Stimulated activated CD8-positive, alpha-beta memory T cell treated with anti-CD3 and anti-CD28 coated beads, Interleukin-7, amount 100 ng/mL, for 4 hours (primary cell): ENCODE measurements around the gene RANBP3.
A peak's percentile ranks its signal among the peaks of the same experiment; 100 is the strongest.
"Not testable (repeated sequence)": the region's sequence is repeated elsewhere in the genome, so short reads cannot be mapped to it uniquely, and the experiment has no call there.

Experiments
- DNase-seq, 2 donors: peaks; one replicate each; pipeline ENCODE4 v3.0.0-alpha.2; 2020; ENCODE audit warnings: low read depth in 2 of 2

The RANBP3 gene, protein sequence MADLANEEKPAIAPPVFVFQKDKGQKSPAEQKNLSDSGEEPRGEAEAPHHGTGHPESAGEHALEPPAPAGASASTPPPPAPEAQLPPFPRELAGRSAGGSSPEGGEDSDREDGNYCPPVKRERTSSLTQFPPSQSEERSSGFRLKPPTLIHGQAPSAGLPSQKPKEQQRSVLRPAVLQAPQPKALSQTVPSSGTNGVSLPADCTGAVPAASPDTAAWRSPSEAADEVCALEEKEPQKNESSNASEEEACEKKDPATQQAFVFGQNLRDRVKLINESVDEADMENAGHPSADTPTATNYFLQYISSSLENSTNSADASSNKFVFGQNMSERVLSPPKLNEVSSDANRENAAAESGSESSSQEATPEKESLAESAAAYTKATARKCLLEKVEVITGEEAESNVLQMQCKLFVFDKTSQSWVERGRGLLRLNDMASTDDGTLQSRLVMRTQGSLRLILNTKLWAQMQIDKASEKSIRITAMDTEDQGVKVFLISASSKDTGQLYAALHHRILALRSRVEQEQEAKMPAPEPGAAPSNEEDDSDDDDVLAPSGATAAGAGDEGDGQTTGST

DNA sequence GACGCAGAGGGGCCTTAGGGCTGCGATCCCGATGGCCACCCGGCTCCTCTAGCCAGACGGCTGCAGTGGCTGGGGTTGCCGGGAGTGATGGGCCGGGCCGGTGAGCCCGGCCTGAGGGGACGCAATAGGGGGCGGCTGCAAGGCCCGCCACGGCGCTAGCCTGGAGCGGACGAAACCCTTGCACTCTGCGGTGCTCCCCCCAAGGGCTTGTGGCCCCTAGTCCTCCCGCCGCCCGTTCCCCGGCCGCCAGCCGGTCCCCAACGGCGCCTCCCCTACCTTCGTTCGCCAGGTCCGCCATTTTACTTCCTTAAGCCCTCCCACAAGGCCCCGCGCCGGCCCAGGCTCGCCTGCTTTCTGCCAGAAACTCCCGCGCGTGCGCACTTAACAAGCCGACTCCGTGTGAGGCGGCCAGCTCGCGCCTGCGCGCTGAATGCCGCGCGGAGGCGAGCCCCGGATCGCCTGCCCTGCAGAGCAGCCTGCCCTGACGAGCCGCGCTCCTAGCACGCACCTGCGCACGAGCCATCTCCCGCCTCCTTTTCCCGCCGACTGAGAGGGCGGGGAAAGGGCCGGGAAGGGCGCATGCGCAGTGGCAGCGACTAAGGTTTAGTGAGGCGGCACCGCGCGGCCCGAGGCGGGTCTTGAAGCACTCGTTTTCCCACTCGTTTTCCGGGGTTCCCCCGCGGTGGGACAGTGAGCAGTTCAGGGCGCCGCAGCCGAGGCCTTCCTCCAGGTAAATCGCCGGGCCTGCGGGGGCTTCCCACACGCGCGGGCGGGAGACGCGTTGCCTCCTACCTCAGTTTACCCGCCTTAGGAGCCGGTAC lies at the start of gene RANBP3:
TSS of gene RANBP3 (minus strand) at position 356 of the 821 bp plus-strand sequence. CDS start at position 298, 58 bp downstream.
- peak; percentile 97 to 99 for DNase-seq

DNA sequence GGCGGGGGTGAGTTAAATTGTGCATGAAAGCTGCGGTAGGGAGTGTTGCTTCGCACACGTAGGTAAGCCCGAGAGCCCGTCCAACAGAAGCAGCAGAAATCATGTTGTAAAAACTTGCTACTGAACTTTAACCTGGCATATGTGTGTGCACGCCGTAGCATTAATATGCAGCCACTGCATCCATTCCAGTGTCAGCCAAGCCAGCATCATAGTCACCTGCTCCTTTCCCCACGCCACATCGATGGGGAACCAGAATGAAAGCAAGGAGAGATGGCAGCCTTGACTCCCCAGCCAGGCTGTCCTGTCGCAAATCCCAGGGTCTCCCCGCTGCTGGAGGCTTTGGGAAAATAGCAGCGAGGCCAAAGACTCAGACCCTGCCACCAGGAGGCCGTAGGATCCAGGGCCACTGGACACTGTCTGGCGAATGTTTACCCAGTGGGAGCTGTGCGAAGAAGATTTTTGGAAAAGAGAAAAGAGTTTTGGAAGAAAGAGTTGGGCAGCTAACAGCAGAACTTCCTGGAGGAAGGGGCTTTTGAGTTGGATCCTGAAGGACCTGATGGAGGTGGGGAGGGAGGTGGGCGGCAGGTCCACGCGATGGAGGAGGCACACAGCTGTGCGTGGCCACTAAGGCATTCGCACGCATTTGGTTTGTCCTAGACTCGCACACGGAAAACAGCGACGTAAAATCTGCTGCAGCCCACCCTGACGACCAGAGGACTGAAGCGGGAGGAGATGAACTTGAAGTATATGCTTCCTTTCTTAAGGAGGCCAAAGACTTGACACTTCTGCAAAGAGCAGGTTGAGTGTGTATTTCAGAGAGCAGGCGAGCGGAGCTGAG lies 48.7 kb upstream of the RANBP3 start:
- no peak for DNase-seq

DNA sequence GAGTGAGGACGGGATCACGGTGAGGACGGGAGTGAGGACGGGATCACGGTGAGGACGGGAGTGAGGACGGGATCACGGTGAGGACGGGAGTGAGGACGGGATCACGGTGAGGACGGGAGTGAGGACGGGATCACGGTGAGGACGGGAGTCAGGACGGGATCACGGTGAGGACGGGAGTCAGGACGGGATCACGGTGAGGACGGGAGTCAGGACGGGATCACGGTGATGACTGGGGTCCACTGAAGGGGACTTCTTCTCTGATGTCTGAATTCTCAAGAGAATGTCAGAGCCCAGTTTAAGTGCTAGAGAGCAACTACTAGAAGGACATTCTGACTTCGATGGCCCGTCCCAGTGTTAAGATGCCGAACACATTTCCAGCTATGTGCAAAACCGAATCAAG lies 46.8 kb upstream of the RANBP3 start:
- not testable (repeated sequence) for DNase-seq

DNA sequence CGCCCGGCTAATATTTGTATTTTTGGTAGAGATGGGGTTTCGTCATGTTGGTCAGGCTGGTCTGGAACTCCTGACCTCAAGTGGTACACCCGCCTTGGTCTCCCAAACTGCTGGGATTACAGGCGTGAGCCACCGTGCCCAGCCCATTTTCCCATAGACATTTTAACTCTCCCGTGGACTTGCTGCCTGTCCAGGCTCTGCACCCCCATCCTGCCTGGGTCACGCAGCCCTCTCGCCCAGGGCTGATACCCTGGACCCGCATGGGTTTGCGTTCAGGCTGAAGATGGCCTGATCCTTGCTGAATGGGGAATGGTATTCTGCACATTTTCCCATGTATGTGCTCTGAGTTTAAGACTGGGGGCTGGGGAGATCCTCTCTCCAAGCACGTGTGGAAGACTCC lies 46.0 kb upstream of the RANBP3 start:
- DNase-seq: no peak

DNA sequence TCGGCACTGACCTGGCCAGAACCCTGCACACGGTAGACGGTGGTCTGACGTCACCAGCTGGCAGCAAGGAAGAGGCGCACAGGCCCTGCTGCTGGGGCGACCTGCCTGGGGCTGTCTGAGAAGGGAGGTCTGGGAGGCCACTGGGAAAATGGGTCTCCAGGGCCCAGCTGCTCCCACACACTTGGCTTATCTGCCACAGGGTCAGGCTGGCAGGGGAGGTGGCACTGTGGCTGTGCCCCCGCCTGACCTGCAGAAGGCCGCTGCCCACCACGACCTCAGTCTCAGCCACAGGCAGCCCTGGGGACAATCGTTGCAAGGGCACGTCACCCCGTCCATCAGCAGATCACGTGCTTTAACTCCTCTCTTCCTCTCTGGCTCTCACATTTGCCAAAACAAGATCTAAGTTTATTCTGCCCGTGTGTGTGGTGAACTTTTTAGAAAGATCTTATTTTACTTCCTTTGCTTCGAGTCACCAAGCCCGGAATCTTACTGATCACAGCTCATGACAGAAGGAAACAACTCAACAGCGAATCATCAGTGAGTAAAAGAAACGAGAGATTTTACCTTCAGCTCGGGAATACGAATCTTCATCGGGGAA lies 45.2 kb upstream of the RANBP3 start:
- DNase-seq: no peak

DNA sequence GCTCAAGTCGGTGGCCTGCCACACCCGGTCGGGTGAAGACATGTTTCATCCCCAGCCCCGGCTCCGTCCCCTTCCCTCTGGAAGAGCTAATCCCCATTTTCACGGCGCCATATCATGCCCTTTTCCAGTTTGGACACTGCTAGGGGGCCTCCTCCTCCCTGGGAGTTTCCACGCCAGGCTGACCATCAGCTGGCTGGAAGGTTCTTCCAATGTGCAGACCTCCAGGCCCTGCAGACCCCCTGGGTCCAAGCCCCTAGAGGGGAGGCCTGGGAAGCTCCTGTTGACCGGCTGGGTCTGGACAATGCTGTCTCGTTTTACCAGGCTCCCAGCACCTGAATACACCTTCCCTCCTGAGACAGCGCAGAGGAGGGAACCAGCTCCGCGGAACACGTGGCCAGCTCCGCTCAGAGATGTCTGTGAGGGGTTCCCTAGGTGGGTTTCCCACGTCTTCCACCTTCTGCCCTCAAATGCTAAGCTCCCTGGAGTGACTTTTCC lies 44.7 kb upstream of the RANBP3 start:
- DNase-seq: no peak

DNA sequence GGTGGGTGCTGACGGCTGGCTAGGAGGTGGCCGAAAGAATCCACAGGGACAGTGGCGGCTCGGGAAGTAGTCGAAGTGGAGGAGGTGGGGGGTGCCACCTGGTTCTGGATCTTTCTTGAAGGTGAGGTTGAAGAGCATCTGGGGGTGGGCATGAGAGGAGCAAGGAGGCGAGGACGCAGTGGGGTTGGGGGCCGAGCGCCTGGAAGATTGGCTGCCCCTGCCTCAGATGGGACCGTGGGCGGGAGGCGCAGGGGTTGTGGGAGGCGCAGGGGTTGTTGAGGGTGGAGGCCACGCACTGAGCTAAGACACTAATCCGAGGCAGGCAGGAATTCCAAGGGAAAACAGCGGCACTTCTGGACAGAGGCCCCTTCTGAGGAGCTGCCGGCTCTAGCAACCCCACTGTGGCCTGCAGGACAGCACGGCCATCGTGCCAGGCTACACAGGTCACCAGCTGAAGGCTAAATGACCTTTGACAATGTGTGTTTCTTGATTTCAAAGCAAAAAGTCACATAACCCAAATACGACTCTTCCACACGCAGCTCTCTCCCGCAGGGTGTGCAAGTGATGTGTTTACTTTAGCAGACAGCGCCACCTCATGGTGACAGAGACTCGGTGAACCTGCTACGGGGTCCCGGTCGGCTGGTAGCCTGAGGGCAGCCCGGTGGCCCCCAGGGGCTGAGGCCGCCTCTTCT lies 44.1 kb upstream of the RANBP3 start:
- DNase-seq: peak; percentile 50 to 59

DNA sequence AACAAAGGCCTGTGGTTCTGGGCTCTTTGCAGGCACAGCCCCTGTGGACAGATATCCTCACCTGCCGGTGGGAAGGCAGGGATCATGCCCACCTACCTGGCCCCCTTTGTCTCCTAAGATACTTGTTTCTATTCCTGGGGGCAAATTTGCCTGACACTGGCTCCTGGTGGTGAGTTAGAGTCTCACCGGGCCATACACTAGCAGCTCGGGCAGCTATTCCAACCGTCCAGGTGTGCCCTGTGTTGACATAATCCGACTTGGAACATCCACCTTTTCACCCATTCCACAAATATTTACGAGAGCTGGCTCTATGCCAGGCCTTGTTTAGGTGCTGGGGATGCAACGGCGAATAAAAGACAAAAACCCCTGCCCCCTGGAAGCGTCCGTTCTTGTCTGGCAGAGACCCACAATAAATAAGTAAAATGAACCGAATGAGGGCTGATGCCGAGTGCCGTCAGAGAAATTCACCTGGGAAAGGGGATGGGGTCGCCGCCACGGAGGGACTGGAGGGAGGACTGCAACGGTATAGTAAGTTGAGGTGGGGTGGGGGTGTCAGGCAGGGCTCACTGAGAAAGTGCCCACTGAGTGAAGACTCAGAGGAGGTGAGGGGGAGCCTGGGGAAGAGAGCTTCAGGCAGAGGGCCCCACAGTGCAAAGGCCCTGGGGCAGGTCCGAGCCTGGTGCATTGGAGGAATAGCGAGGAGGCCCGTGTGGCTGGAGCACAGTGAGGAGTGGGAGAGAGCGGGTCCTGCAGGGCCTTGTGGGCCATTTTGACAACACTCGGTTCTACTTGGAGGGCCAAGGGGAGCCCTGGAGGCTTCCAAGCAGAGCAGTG lies 43.2 kb upstream of the RANBP3 start:
- no peak for DNase-seq

DNA sequence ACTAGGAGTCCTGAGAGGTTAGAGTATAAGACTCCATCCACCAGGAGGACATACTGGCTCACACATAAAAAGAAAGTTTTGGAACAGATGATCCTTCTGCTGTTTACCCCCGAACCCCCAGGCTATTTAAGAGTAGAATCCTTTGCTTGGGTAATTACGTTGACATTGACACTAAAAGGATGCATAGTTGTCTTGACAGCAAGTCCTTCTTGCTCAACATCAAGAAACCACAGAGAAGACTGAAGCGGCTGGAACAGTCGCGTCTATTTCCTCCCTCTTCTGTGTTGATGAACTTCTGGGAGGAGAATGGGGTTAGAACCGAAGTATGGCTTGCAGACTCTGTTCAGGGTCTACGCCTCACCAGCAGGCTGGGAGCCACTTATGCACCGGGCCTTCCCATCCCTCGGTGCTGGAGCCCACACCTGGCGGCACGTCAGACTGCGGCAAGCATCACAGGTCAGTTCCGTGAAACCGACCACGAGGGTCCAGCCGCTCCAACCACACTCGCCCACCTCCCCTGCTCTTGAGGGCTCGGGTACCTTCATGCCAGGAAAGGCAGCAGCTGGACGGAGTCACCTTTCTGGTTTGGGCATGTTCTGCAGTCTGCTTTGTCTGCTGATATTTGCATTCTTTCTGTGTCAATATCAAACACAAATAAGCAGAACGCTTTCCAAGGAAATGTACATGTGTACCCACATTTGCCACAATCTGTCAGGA lies 42.4 kb upstream of the RANBP3 start:
- no peak for DNase-seq

DNA sequence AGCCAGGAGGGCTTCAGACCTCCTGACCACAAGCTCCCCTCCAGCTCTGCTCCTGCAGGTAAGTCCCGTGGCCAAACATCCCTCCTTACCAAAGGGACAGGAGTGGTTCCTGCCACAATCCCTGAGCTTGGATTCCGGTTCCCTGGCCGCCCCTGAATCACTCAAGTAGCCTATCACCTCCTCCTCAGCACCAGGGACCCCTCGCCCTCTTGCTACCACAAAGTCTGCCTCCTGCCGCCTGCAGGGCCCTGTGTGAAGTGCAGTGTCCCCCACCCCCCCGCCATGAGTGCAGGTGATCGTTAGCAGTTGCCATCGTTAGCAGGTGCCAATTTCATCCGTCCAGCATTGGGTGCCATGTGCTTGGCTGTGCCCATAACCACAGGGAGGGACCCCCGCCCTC lies 40.8 kb upstream of the RANBP3 start:
- no peak for DNase-seq

DNA sequence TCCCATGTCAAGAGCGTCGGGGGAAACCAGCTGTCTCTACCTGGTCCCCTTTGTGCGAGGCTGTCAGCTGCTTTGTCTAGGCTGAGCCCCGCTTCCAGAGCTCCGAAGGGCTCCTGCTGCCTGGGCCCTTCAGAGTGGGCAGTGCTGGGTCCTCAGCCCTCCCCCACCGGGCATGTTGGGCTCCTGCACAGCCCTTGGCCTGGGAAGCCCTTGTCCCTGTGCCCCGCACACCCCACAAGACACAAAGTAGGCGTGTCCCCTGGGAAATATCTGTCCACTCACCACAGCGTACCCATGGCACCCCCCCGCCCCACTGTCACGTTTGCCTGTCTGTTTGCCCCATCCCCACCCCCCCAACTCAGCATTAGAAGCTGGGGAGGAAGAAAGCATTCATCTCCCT lies 39.6 kb upstream of the RANBP3 start:
- DNase-seq: no peak

DNA sequence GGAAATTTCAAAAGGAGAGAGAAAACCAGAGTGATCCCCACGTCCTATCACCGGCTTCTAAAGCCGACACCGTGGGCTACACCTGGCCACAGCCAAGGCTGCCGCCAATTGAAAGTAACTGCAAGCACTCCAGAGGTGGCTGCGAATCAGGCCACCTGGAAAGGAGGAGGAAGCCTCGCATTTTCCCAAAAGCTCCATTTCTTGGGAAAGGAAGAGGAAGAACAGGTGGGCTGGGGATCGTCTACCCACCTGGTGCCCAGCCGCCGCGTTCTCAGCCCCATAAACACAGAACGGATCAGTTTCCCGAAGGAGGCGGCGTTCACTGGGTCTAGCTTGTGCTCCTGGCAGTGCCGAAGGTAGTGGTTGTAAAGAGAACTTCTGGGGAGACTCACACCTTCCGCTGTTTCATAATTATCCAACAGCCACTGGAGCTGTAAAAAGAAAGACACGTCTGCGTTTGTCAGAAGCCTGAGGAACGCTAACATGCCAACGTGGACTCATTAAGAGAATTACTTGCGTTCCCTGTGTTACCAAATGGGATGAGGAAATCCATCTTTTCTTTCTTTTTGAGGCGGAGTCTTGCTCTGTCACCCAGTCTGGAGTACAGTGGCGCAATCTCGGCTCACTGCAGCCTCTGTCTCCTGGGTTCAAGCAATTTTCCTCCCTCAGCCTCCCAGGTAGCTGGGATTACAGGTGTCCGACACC lies 38.1 kb upstream of the RANBP3 start:
- no peak for DNase-seq

DNA sequence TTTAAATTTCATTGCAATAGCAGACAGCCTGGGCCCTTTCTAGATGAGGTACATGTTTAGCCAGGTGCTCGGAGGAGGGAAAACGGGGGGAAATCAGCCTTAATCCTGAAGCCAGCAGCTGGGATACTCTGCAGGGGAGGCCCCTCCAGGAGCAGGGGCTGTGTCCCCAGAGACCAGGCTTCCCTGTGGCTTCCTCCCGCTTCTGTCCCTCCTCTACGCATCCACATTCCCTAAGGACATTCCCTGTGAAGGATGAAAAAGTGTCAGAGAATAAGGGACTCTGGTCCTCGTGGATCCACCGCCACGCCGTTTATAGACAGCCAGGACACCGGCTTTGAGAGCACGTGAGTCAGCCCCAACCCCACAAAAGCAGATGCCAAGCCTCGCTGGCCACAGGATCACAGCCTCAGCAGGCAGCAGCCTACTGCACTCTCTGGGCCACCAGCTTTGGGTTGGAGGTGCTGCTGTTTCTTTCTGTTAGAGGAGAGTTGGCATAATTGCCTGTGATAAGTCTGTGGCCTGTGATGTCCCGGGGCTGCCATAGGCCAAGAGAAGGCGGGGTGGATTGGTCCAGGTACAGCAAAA lies 36.7 kb upstream of the RANBP3 start:
- no peak for DNase-seq

DNA sequence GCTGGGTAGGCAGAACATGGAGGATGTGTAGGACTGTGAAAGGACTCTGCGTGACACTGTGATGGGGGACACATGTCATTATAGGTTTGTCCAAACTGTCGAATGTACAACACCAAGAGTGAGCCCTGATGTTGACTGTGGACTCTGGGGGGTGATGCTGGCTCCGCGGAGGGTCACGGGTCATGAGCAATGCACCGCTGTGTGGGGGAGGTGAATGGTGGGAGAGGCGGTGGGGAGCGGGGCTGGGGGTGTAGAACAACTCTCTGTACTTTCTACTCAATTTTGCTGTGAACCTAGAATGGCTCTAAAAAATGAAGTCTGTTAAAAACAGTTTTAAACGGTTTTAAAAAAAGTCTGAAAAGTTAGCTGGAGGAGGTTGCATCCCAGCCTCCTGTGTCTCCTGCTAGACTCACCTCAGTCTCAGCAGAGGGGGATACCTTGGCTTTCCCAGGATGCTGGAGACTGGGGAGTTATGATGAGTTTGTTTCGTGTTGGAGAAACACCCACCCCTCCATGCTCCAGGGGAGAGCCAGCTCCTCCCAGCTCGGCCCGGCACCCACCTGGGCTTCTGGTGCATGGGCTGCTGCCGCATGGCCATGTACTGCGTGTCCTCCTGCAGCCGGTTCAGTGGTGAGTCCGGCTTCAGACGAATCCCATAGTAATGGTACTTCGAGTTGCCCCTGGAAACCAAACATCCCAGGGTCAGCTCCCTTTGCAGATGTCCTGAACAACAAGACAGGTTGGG lies 34.7 kb upstream of the RANBP3 start:
- no peak for DNase-seq

DNA sequence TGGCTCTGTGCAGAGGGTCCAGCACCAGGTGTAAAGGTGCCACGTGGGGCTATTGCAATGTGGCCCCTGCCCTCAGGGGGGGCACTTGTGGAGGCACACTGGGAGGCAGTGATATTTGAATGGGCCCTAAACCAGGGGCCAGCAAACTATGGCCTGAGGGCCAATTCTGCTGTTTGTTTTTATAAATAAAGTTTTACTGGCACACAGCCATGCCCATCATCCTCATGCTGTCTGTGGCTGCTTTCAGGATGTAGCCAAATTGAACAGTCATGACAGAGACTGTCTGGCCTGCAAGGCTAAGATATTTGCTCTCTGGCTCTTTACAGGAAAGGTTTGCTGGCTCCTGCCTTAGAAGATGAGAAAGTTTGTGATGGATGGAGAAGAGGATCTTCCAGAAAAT lies 33.9 kb upstream of the RANBP3 start:
- DNase-seq: no peak

DNA sequence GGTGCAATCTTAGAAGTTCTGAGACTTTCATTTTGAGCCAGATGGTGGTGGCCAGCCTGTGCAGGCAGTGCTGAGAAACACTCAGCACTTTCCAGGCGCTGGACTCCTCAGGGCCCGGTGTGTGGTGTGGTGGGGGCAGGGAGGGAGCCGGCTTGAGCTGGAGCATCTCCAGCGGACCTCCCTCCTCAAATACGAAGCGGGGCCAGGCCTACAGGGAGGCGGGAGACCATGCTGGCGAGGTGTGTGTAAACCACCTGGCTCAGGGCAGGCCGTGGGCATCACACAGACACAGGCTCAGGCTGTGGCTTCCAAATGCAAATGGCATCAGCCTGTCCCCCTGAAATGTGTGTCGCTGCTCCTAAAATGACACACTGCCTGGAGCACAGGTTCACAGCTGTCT lies 33.3 kb upstream of the RANBP3 start:
- no peak for DNase-seq

DNA sequence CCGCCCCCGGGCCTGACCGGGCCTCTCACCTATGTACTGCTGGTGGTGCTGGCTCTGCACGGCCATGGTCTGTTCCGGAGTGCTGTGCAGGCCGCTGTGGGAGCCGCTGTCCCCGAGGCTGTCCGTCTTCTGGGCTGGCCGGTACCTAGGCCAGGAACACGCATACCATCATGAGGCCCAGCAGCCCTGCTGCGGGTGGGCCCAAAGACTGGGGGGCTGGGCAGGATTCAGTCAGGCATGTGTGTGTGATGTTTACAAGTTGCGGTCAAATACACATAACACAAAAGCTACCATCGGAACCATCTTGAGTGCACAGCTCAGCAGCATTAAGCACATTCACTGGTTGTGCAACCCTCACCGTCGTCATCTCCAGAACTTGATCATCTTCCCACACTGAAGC lies 32.2 kb upstream of the RANBP3 start:
- DNase-seq: no peak
